ENCODE measurements around the gene CALCR.

Gene CALCR

GRCh38 chr7:93563584-93563983 lies 10.9 kb downstream of the CALCR start:
- Histone ChIP-seq H3K27me3 (no peaks in the 10 kb centered on the region), H3K4me3 (ENCODE audit: low read depth in 1 of 2, low read length in 1 of 2) (no peak overlapping the region), H3K27ac (no peak overlapping the region), H3K4me1 (ENCODE audit: control insufficient read depth in 1 of 2, insufficient read depth in 1 of 2, low read depth in 1 of 2, low read length in 1 of 2) (no peaks in the 10 kb centered on the region), H3K36me3 (no peaks in the 10 kb centered on the region), H3K9me3 (no peaks in the 10 kb centered on the region)
- TF ChIP-seq CTCF (IDR thresholded peaks at IDR 0.05), result no peak

GRCh38 chr7:93562936-93563335 lies 11.6 kb downstream of the CALCR start:
- no peaks in the 10 kb centered on the region for H3K36me3 ChIP-seq
- H3K4me1 ChIP-seq (ENCODE audit: control insufficient read depth in 1 of 2, insufficient read depth in 1 of 2, low read depth in 1 of 2, low read length in 1 of 2), result no peaks in the 10 kb centered on the region
- H3K9me3 ChIP-seq, result no peaks in the 10 kb centered on the region
- TF ChIP-seq CTCF (IDR thresholded peaks at IDR 0.05), result no peak
- no peak overlapping the region for H3K4me3 ChIP-seq (ENCODE audit: low read depth in 1 of 2, low read length in 1 of 2)
- no peaks in the 10 kb centered on the region for H3K27me3 ChIP-seq
- no peak overlapping the region for H3K27ac ChIP-seq

GRCh38 chr7:93562106-93562505 lies 12.4 kb downstream of the CALCR start:
- Histone ChIP-seq H3K9me3 (no peaks in the 10 kb centered on the region), H3K27ac (no peak overlapping the region), H3K36me3 (no peaks in the 10 kb centered on the region), H3K27me3 (no peaks in the 10 kb centered on the region), H3K4me3 (ENCODE audit: low read depth in 1 of 2, low read length in 1 of 2) (no peak overlapping the region), H3K4me1 (ENCODE audit: control insufficient read depth in 1 of 2, insufficient read depth in 1 of 2, low read depth in 1 of 2, low read length in 1 of 2) (no peaks in the 10 kb centered on the region)
- no peak for TF ChIP-seq CTCF (IDR thresholded peaks at IDR 0.05)

GRCh38 chr7:93559639-93560491 lies 14.7 kb downstream of the CALCR start:
- Histone ChIP-seq H3K4me3 (ENCODE audit: low read depth in 1 of 2, low read length in 1 of 2) (no peak overlapping the region), H3K36me3 (no peaks in the 10 kb centered on the region), H3K4me1 (ENCODE audit: control insufficient read depth in 1 of 2, insufficient read depth in 1 of 2, low read depth in 1 of 2, low read length in 1 of 2) (no peaks in the 10 kb centered on the region), H3K9me3 (no peaks in the 10 kb centered on the region), H3K27ac (no peak overlapping the region), H3K27me3 (no peaks in the 10 kb centered on the region)
- TF ChIP-seq CTCF (IDR thresholded peaks at IDR 0.05), result no peak

- TF ChIP-seq CTCF (IDR thresholded peaks at IDR 0.05), result no peak
Measured at GRCh38 chr7:93558705-93559614, 15.6 kb downstream of the CALCR start.

More at GRCh38 chr7:93558705-93559614, 15.6 kb downstream of the CALCR start:
- Histone ChIP-seq H3K36me3 (no peaks in the 10 kb centered on the region), H3K27ac (no peak overlapping the region), H3K4me3 (ENCODE audit: low read depth in 1 of 2, low read length in 1 of 2) (no peak overlapping the region), H3K27me3 (no peaks in the 10 kb centered on the region), H3K9me3 (no peaks in the 10 kb centered on the region), H3K4me1 (ENCODE audit: control insufficient read depth in 1 of 2, insufficient read depth in 1 of 2, low read depth in 1 of 2, low read length in 1 of 2) (no peaks in the 10 kb centered on the region)
